ENCODE data around the gene SHB. TPM values are rescaled to one million over a fixed set of nuclear protein-coding genes. Genes with fewer than 3 reads are reported as not detected.

SHB gene
- total RNA-seq, 1 experiment from 2014 or later, result 28.7 TPM

DNA sequence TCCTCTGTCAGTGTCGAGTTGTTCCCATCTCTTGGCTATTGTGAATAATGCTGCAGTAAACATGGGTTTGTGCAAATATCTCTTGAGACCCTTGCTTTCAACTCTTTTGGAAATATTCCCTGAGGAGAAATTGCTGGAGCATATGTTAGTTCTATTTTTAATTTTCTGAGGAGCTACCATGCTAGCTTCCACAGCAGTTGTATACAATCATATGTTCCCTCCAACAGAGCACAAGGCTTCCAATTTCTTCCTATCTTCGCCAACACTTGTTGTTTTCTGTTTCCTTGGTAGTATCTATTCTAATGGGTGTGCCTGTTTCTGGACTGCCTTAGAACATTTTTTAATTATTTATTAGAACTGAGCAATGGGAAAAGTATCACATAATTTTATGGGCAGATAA, 23.6 kb upstream of the SHB start:
- no peaks in the 10 kb centered on the region for H4K20me1 ChIP-seq (ENCODE audit: insufficient read depth)
- ChIA-PET RAD21 (ENCODE audit: low non-redundant PET in 1 of 2, low total read pairs in 2 of 2, uncharacterized antibody in 2 of 2, unreplicated experiment in 2 of 2) (no interaction called here), POLR2A (no interaction called here), CTCF (no interaction called here)
- H3K27ac ChIP-seq (ENCODE audit: low read depth, low read length), result no peak overlapping the region
- no peaks in the 10 kb centered on the region for H3K9me2 ChIP-seq (ENCODE audit: insufficient read depth)
- H3K9me3 ChIP-seq (ENCODE audit: control insufficient read depth in 1 of 2, insufficient read depth in 1 of 2, low read depth in 1 of 2, low read length in 2 of 2), result no peaks in the 10 kb centered on the region
- BruUV-seq (replicated peaks), result no TSS peak
- H3K9ac ChIP-seq (ENCODE audit: low read length), result no peak overlapping the region
- H3K79me2 ChIP-seq (ENCODE audit: insufficient read depth, low read length), result no peaks in the 10 kb centered on the region
- no peak overlapping the region for H3K4me3 ChIP-seq (replicated peaks in 1 of 2; ENCODE audit: low read depth in 1 of 2, low read length in 2 of 2)
- intact Hi-C loops (cut with micrococcal nuclease), result no loop called here
- DNase-seq (ENCODE audit: low read depth, low spot score) (no peak), ATAC-seq (no peak)
- H3K27me3 ChIP-seq (ENCODE audit: insufficient read depth, low read length), result no peaks in the 10 kb centered on the region
- H3K36me3 ChIP-seq (ENCODE audit: control insufficient read depth in 1 of 2, insufficient read depth in 2 of 2, low read length in 2 of 2), result no peaks in the 10 kb centered on the region
- no peak for TF ChIP-seq SP1 (IDR thresholded peaks at IDR 0.05; ENCODE audit: low read depth)
- TF ChIP-seq SIN3A (IDR thresholded peaks at IDR 0.05; ENCODE audit: low read depth), result no peak
- TF ChIP-seq, protein P1, sequence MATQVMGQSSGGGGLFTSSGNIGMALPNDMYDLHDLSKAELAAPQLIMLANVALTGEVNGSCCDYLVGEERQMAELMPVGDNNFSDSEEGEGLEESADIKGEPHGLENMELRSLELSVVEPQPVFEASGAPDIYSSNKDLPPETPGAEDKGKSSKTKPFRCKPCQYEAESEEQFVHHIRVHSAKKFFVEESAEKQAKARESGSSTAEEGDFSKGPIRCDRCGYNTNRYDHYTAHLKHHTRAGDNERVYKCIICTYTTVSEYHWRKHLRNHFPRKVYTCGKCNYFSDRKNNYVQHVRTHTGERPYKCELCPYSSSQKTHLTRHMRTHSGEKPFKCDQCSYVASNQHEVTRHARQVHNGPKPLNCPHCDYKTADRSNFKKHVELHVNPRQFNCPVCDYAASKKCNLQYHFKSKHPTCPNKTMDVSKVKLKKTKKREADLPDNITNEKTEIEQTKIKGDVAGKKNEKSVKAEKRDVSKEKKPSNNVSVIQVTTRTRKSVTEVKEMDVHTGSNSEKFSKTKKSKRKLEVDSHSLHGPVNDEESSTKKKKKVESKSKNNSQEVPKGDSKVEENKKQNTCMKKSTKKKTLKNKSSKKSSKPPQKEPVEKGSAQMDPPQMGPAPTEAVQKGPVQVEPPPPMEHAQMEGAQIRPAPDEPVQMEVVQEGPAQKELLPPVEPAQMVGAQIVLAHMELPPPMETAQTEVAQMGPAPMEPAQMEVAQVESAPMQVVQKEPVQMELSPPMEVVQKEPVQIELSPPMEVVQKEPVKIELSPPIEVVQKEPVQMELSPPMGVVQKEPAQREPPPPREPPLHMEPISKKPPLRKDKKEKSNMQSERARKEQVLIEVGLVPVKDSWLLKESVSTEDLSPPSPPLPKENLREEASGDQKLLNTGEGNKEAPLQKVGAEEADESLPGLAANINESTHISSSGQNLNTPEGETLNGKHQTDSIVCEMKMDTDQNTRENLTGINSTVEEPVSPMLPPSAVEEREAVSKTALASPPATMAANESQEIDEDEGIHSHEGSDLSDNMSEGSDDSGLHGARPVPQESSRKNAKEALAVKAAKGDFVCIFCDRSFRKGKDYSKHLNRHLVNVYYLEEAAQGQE (IDR thresholded peaks at IDR 0.05; ENCODE audit: low read depth), result no peak
- no peak for TF ChIP-seq POLR2AphosphoS5 (IDR thresholded peaks at IDR 0.05; ENCODE audit: low read depth, low read length)
- TF ChIP-seq TCF7L2 (IDR thresholded peaks at IDR 0.05; ENCODE audit: borderline replicate concordance, extremely low read depth, insufficient read depth, insufficient read length), result no peak
- TF ChIP-seq EZH2phosphoT487 (IDR thresholded peaks at IDR 0.05; ENCODE audit: borderline replicate concordance), result no peak
- no peak for TF ChIP-seq YY1 (IDR thresholded peaks at IDR 0.05; ENCODE audit: extremely low read depth, insufficient replicate concordance, low read depth, low read length)
- TF ChIP-seq ZNF274 (IDR thresholded peaks at IDR 0.05; ENCODE audit: low read depth, low read length), result no peak
- no peak for TF ChIP-seq ZFX (IDR thresholded peaks at IDR 0.05)
- TF ChIP-seq, protein P2, sequence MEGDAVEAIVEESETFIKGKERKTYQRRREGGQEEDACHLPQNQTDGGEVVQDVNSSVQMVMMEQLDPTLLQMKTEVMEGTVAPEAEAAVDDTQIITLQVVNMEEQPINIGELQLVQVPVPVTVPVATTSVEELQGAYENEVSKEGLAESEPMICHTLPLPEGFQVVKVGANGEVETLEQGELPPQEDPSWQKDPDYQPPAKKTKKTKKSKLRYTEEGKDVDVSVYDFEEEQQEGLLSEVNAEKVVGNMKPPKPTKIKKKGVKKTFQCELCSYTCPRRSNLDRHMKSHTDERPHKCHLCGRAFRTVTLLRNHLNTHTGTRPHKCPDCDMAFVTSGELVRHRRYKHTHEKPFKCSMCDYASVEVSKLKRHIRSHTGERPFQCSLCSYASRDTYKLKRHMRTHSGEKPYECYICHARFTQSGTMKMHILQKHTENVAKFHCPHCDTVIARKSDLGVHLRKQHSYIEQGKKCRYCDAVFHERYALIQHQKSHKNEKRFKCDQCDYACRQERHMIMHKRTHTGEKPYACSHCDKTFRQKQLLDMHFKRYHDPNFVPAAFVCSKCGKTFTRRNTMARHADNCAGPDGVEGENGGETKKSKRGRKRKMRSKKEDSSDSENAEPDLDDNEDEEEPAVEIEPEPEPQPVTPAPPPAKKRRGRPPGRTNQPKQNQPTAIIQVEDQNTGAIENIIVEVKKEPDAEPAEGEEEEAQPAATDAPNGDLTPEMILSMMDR (IDR thresholded peaks at IDR 0.05 in 2 of 3, conservative IDR thresholded peaks at IDR 0.05 in 1 of 3; ENCODE audit: borderline replicate concordance in 1 of 3, insufficient read depth in 1 of 3, low read depth in 2 of 3, low read length in 2 of 3), result no peak
- TF ChIP-seq RAD21 (IDR thresholded peaks at IDR 0.05; ENCODE audit: low read depth), result no peak
- no peak for TF ChIP-seq EZH2 (IDR thresholded peaks at IDR 0.05)
- no peak for TF ChIP-seq CBX3 (IDR thresholded peaks at IDR 0.05; ENCODE audit: low read depth)
- no peak for TF ChIP-seq JUND (IDR thresholded peaks at IDR 0.05)
- TF ChIP-seq, protein P3, sequence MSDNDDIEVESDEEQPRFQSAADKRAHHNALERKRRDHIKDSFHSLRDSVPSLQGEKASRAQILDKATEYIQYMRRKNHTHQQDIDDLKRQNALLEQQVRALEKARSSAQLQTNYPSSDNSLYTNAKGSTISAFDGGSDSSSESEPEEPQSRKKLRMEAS (IDR thresholded peaks at IDR 0.05), result no peak
- TF ChIP-seq POLR2A (IDR thresholded peaks at IDR 0.05; ENCODE audit: borderline replicate concordance, extremely low read depth, insufficient read depth, insufficient read length), result no peak
- no peak for TF ChIP-seq SRF (IDR thresholded peaks at IDR 0.05; ENCODE audit: low read depth)
- TF ChIP-seq, protein P4, sequence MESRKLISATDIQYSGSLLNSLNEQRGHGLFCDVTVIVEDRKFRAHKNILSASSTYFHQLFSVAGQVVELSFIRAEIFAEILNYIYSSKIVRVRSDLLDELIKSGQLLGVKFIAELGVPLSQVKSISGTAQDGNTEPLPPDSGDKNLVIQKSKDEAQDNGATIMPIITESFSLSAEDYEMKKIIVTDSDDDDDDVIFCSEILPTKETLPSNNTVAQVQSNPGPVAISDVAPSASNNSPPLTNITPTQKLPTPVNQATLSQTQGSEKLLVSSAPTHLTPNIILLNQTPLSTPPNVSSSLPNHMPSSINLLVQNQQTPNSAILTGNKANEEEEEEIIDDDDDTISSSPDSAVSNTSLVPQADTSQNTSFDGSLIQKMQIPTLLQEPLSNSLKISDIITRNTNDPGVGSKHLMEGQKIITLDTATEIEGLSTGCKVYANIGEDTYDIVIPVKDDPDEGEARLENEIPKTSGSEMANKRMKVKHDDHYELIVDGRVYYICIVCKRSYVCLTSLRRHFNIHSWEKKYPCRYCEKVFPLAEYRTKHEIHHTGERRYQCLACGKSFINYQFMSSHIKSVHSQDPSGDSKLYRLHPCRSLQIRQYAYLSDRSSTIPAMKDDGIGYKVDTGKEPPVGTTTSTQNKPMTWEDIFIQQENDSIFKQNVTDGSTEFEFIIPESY (IDR thresholded peaks at IDR 0.05; ENCODE audit: extremely low read depth, insufficient replicate concordance, low read length), result no peak
- no peak for TF ChIP-seq CEBPB (IDR thresholded peaks at IDR 0.05; ENCODE audit: low read depth)
- TF ChIP-seq EGR1 (IDR thresholded peaks at IDR 0.05; ENCODE audit: low read depth), result no peak
- H2AFZ ChIP-seq (ENCODE audit: low read depth, low read length, poor library complexity, severe bottlenecking), result no peak overlapping the region
- no peaks in the 10 kb centered on the region; a peak in 1 of 4 replicates for H3K4me1 ChIP-seq (ENCODE audit: control insufficient read depth in 1 of 2, insufficient read depth in 2 of 2, low read length in 2 of 2)
- no peak overlapping the region for H3K4me2 ChIP-seq (ENCODE audit: low read length)
